Kidney glomerular epithelial cell (primary cell): Measurements from ENCODE around the gene VPS11.

Experiments
- DNase-seq: peaks from one replicate; lab custom pipeline; 2025; lab: John Stamatoyannopoulos, UW

The VPS11 gene

DNA sequence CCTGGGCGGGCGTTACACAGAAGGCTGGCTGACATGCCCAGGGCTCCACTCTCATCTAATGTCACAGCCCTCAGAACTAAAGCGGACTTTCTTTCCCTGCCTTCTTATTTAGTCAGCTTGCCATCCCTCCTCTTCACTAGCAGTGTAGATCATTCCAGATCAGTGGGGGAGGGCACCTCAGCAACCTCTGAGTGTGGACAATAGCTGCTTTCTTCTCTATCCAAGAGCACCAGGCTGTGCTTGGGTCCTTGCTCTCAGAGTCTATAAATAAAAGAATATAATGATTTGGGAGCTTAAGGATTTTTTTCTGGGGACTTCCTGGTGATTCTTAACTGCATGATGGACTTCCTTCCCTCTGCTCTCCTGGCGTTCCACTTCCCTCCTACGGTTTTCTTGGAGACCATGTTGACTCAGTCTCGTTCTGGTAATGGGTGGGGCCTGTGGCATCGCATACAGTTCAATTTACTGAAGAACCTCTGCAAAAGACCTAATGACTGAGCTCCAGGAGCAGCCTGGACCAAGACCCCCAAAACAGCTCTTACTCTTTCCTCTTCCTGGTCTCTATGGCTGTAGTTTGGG is 14.2 kb downstream of the VPS11 start:
- DNase-seq = no peak

DNA sequence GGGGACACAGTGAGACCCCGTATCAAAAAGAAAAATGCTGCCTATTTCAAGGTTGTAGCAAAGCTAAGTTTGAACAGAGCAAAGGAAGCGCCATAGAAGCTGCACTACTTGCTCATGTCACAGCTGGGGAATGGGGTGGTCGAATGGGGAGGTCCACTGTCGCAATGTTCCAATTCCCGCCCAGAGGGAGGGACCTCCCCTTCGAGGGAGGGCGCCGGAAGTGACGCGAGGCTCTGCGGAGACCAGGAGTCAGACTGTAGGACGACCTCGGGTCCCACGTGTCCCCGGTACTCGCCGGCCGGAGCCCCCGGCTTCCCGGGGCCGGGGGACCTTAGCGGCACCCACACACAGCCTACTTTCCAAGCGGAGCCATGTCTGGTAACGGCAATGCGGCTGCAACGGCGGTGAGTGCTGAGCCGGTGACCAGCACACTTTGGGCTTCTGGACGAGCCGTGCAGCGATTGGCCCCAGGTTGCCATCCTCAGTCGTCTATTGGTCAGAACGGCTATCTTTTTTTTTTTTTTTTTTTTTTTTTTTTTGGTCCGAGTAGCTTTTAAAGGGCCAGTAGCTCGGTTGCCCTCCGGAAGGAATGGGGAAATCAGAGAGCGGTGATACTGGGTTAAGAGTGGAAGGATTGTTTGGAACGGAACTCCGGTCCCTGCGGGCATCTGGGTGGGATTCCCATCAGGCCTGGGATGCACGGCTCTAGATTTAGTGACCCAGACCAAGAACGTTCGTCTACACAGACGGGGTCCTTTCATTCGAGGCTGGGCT is 17.2 kb downstream of the VPS11 start, which contains the start of gene HMBS:
TSS of gene HMBS (plus strand) at position 219 of the 774 bp plus-strand sequence. CDS start at position 372, 153 bp downstream.
- peak; percentile 94 for DNase-seq

DNA sequence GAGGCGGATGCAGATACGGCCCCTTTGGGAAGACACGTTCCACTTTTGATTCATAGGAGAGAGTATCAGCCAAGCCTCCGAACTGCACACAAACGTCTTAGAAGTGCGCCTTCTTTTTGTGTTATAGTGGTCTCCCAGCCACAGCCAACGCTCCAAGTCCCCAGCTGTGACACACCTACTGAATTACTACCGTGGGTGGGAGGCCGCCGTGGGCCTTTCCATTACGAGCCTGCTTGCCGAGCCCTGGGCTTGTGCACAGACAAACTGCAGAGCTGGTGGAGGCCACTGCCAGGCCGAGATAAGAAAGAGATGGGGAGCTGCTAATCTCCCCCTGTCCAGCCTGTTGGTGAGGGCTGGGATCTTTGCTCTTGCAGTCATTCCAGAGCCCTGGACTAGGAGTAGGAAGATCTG is 17.8 kb downstream of the VPS11 start:
- no peak for DNase-seq

DNA sequence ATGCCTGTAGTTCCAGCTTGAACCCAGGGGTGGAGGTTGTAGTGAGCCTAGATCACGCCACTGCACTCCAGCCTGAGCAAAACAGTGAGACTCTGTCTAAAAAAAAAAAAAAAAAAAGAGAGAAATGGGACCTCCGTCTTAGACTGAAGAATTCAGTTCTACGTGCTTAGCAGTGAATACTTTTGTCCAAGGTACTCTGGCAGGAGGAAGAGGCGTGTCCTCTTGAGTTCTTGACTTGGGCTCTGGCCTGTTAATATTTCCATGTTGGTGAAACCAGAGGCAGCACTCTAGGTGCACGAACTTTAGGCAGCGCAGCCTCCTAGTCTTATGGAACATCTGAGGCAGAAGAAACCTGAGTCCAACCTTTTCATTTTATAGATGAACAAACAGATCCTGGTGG is 19.5 kb downstream of the VPS11 start:
- DNase-seq = no peak

DNA sequence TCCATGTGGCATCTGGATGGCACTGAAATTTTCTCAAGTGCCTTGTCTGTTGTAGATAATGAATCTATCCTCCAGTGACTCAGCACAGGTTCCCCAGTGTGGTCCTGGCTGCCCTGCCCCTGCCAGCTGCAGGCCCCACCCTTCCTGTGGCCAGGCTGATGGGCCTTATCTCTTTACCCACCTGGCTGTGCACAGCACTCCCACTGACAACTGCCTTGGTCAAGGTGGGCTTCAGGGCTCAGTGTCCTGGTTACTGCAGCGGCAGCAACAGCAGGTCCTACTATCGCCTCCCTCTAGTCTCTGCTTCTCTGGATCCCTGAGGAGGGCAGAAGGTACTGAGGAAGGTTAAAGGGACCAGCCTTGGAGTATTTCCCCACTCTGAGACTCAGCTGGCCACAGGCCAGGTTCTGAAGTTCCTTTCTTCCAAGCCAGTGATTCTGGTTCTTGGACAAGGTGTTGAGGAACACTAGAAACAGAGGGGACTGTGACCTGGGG is 20.2 kb downstream of the VPS11 start:
- no peak for DNase-seq

DNA sequence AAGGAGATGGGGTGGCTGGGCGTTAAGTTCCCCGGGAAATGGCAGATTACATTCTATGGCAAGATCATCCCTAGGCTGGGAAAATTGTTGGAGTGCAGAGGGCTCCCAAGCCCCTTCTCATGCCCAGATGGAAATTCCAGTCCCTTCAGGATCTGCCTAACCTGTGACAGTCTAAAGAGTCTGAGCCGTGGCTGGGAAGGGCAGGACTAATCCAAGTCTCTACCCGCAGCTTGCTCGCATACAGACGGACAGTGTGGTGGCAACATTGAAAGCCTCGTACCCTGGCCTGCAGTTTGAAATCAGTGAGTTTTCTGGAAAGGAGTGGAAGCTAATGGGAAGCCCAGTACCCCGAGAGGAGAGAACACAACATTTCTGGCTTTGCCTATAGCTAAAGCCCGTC is 20.8 kb downstream of the VPS11 start:
- DNase-seq = no peak

DNA sequence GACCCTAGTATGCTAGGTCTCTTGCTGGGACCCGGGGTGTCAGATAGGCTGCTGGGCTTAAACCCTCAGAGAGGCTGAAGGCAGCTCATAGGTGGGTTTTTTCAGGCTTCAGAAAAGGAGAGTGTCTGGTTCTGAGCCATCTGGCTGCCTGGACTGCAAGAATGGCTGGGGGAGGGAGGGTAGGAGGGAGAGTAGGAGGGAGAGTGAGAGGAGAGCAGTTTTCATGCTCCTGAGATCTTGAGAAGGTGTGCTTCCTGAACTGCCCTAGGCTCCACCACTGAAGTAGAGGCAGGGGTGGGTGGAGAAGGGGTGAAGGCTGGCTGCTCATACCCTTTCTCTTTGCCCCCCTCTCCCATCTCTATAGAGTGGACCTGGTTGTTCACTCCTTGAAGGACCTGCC is 21.7 kb downstream of the VPS11 start:
- no peak for DNase-seq

DNA sequence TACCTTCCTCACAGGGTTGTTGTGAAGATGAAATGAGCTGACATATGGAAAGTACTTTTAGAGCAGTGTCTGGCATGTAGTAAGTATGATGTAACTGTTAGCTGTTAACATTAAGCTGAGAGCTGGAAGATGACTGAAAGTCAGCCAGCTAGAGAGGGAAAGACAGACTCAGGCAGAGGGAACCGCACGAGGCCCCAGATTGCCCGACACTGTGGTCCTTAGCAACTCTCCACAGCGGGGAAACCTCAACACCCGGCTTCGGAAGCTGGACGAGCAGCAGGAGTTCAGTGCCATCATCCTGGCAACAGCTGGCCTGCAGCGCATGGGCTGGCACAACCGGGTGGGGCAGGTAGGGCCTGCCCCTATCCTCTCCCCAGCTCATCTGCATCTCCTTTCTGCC is 23.6 kb downstream of the VPS11 start:
- DNase-seq = no peak

DNA sequence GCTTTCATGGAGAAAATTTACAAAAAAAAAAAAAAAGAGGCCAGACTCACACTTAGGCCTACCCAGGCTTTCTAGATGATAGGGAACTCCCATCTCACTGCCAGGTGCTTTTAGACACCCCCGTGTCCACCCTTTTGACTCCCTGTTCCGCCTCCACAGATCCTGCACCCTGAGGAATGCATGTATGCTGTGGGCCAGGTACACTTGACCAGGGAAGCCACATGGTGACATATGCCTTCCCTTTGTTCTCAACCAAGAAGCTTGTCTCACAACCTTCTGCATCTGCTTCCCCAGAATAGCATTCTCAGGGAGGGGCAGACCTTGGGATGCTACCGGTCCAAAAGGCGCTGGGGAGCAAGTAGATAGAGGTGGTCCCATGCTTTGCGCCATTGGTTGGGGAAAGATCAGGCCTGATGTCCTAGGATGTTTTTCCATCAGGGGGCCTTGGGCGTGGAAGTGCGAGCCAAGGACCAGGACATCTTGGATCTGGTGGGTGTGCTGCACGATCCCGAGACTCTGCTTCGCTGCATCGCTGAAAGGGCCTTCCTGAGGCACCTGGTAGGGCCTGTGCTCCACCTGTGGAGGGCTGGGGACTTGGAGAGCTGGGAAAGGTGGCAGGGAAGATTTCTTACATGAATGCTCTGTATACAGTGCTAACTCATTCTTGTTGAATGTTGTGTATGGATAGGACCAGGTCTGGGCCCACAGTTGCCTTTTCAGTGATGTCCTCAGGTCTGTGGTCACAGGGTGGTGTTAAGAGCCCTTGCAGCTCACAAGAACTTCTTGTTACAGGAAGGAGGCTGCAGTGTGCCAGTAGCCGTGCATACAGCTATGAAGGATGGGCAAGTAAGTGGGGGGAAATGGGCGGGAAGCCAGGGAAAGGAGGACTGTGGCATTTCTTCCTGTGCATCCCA is 24.6 kb downstream of the VPS11 start:
- no peak for DNase-seq

DNA sequence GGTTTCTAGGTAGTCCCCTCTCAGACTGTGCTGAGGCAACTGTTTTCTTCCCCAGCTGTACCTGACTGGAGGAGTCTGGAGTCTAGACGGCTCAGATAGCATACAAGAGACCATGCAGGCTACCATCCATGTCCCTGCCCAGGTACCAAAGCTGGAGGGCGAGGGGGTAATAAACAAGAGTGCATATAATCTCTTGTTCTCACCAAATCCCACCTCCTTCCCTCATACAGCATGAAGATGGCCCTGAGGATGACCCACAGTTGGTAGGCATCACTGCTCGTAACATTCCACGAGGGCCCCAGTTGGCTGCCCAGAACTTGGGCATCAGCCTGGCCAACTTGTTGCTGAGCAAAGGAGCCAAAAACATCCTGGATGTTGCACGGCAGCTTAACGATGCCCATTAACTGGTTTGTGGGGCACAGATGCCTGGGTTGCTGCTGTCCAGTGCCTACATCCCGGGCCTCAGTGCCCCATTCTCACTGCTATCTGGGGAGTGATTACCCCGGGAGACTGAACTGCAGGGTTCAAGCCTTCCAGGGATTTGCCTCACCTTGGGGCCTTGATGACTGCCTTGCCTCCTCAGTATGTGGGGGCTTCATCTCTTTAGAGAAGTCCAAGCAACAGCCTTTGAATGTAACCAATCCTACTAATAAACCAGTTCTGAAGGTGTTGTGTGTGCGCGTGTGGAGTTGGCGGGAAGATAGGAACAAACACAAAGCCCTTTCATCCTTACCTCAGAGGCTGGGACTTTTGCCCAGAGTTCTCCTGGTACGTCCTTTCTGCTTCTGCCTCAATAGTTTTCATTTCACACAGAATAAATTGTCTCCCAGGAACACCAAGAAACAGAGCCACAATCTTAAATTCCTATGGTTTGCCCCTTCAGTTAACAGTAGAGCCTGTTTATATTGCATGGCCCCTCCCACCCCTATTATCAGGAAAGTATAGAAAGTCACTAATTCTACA is 25.5 kb downstream of the VPS11 start:
- no peak for DNase-seq

DNA sequence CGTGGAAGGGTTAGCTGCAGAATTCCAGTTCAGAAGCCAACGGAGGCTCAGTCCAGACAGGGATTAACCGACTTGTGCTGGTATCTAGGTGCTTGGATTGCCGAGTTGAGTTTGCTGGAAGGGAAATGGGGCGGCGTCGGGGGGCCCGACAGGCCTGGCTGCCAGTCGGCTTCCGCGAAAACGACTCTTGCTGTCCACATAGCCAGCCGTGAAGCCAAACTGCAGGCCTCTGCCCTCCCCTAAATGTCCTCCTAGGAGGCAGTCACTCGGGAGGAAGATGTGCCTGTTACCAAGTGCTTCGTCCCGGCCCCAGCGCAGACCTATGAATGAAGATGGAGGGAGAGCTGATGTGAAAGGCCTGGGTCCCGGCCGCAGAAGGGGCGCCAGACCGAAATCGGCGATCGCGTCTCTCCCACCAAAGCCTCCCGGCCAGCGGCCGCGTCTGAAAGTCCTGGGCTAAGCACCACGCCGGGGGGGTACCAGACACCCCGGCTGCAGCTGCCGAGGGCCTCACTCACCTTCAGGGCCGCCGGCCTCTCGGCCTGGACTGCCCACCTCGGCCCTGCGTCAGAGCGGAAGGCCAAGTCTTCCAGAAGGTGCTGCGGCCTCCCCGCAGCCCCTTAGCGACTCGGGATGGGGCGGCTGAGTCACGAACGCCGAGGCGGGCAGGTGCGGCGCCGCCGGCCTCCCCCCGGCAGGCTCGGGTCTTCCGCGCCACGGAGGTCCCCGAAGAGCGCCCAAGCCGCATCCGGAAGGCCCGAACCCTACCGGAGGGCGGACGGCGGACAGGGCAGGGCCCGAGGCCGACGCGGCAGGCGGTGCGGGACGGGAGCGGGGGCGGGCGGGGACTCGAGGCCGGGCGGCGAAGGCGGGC is 26.6 kb downstream of the VPS11 start:
- DNase-seq = no peak

DNA sequence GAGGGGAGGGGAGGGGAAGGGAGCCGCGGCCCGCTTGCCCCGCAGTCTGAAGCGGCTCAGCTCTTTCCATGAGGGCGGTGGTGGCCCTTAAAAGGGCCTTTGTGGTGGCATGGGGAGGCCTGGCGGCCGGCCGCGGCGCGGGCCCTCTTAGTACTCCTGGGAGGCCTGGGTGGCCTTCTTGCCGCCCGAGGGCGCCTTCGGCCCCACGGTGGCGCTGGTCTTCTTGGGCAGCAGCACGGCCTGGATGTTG is 27.1 kb downstream of the VPS11 start:
- peak; percentile 44 for DNase-seq

DNA sequence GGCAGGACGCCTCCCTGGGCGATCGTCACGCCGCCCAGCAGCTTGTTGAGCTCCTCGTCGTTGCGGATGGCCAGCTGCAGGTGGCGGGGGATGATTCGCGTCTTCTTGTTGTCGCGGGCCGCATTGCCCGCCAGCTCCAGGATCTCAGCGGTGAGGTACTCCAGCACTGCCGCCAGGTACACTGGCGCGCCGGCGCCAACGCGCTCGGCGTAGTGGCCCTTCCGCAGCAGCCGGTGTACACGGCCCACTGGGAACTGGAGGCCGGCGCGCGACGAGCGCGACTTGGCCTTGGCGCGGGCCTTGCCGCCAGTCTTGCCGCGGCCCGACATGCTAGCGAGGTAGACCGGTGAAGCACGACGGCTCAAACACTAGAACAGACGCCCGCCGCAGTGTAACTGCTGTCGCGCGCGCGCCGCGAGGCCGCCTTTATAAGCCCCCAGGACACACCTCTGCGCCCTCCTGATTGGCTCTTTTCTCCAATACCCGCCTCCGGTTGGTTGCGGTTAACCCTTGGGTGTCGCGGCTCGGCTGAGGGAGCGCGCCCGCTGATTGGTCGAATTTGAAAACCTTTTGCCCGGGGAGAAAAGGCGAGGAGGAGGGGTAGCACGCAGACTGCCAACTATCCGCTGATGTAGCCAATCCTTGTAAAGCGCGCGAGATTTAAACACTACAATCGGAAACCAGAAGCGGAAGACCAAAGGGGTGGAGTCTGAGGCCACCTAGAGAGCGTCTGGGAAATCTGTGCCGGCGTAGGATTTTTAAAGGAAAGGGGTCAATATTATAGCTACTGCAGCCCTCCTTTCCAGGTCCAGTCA is 27.7 kb downstream of the VPS11 start:
- DNase-seq = peak; percentile 99

DNA sequence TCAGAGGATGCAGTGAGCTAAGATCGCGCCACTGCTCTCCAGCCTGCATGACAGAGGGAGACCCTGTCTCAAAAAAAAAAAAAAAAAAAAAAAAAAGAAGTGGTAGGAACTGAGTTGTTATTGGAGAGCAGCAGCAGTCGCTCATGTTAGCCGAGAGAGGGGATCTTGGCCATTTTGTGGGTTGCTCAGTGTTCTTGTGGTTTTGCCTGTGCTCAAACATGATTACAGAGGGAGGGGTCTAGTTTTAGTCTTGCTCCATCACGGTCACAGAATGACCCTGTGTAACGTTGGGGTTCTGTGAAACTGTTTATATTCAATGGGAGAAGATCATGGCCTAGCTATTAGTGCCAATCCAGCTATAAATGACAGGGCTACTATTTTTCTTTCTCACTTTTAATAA is 32.1 kb downstream of the VPS11 start:
- no peak for DNase-seq

DNA sequence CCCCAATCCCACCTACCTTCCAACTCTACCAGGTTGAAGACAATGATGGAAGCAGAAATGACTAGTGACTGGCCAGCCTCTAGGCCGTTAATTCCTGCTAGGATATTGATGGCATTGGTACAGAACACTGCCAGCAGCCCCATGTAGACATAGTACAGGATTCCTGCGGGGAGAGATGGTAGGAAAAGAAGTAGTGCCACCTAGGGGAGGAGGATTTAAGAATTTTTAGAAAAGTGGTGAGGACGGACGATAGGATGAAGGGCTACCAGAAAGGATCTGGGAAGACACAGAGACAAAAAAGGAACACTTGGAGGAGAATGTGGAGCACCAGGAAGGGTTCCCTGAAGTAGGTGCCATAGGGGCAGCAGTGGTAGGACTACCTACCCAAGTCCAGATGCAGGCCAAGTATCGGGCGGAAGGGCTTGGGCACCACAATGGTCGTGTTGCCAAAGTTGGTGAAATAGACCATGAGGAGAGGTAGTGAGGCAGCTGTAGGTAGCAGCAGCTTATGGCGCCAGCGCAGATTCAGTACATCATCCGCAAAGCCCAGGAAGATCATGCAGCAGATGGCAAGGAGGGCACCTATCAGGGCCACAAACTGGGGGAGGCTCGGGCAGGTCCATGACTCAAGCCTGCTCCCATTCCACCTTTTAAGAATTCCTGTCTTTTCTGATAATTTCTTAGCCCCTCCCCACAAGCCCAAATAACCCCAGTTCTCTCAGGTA is 32.8 kb downstream of the VPS11 start:
- DNase-seq = no peak

DNA sequence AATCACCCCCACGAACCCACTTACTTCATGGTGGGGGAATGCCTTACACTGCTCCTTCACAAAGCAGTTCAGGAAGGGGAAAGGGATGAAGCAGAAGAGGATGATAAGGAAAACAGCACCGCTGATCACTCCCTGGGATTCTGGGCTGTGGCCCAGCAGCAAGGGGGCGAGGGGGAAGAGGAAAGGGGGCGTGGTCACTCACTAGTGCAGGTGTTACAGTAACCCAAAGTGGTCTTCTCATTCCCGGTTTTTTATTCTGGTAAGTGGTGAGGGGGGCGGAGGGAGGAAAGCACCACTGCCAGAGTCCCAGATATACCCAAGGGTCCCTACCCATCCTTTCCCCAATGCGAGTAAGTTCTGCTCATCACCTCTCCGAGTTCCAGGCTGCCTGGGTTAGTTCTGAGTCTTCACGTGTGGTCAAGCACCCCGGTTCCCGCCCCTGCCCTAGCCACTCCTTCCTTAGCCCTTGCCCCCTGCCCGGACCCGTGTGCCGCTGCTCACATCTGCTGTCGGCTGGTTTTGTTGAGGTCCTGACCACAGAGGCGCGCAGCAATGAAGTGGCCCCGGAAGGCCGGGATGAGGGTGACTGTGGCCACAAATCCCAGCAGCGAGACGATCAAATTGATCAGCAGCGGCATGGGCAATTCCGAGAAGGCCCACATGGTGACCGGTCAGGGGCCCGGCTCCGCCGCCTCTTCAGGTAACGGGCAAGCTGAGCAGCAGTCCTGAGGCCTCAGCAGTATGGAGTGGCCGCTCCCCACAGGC is 33.6 kb downstream of the VPS11 start:
- DNase-seq = no peak

DNA sequence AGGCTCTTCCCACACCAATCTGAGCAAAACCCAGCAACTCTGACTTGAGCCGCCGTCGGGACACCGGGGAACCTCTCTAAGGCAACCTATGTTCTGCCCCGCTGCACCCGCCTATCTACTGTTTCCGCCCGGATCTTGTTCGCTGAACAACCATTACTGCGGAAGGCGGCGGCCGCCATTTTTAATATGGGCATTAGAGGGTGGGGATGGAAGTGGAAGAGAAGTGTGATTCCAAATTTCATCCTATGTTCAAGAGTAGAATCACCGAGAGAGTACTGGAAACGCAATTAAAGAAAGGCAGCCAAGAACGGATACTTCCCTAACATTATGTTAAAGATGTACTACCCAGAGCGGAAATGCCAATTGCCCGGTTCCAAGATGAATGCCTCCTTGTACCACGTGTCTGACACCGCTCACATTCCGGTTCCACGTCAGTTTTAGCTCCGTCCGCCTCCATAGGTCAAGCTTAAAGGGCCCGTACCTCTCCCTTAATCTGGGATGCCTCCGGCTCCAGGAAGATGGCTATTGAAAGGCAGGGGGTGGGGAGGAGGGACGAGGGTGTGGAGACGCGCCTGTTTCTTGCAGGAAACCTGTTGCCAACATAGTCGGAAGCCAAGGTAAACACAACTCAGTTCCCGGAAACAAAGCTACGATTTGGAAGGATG is 34.3 kb downstream of the VPS11 start, which contains the start of gene DPAGT1:
TSS of gene DPAGT1 (minus strand) at position 95 of the 665 bp plus-strand sequence. CDS start 198 bp downstream, outside the sequence.
- DNase-seq = peak; percentile 94
